HL-60 (cell line): ENCODE results near the gene IMPA2.

Source experiments
- POLR2AphosphoS5 ChIP-seq: IDR thresholded peaks from 2 replicates; pipeline ENCODE4 v1.6.1; 2012; ENCODE audit warnings: low read depth
- TF ChIP-seq, protein P1 (sequence below): IDR thresholded peaks from one replicate; pipeline ENCODE4 v1.5.1; 2011; ENCODE audit warnings: low read length, control low read depth, inconsistent platforms; ENCODE audit not compliant: insufficient read depth
- TF ChIP-seq, protein P2 (sequence below): IDR thresholded peaks from 2 replicates; pipeline ENCODE4 v1.6.1; 2012; ENCODE audit warnings: low read depth; ENCODE audit not compliant: insufficient replicate concordance

GRCh38 chr18:12056034-12056883 is 75.0 kb downstream of the IMPA2 start:
- TF ChIP-seq, protein P1, sequence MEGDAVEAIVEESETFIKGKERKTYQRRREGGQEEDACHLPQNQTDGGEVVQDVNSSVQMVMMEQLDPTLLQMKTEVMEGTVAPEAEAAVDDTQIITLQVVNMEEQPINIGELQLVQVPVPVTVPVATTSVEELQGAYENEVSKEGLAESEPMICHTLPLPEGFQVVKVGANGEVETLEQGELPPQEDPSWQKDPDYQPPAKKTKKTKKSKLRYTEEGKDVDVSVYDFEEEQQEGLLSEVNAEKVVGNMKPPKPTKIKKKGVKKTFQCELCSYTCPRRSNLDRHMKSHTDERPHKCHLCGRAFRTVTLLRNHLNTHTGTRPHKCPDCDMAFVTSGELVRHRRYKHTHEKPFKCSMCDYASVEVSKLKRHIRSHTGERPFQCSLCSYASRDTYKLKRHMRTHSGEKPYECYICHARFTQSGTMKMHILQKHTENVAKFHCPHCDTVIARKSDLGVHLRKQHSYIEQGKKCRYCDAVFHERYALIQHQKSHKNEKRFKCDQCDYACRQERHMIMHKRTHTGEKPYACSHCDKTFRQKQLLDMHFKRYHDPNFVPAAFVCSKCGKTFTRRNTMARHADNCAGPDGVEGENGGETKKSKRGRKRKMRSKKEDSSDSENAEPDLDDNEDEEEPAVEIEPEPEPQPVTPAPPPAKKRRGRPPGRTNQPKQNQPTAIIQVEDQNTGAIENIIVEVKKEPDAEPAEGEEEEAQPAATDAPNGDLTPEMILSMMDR, result no peak
- TF ChIP-seq, protein P2, sequence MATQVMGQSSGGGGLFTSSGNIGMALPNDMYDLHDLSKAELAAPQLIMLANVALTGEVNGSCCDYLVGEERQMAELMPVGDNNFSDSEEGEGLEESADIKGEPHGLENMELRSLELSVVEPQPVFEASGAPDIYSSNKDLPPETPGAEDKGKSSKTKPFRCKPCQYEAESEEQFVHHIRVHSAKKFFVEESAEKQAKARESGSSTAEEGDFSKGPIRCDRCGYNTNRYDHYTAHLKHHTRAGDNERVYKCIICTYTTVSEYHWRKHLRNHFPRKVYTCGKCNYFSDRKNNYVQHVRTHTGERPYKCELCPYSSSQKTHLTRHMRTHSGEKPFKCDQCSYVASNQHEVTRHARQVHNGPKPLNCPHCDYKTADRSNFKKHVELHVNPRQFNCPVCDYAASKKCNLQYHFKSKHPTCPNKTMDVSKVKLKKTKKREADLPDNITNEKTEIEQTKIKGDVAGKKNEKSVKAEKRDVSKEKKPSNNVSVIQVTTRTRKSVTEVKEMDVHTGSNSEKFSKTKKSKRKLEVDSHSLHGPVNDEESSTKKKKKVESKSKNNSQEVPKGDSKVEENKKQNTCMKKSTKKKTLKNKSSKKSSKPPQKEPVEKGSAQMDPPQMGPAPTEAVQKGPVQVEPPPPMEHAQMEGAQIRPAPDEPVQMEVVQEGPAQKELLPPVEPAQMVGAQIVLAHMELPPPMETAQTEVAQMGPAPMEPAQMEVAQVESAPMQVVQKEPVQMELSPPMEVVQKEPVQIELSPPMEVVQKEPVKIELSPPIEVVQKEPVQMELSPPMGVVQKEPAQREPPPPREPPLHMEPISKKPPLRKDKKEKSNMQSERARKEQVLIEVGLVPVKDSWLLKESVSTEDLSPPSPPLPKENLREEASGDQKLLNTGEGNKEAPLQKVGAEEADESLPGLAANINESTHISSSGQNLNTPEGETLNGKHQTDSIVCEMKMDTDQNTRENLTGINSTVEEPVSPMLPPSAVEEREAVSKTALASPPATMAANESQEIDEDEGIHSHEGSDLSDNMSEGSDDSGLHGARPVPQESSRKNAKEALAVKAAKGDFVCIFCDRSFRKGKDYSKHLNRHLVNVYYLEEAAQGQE, result no peak
- no peak for TF ChIP-seq POLR2AphosphoS5
